ENCODE results near the gene NTRK2.

The NTRK2 gene

GRCh38 chr9:84744726-84745125 lies 75.2 kb downstream of the NTRK2 start:
- H3K4me3 ChIP-seq (ENCODE audit: low read depth in 1 of 2, low read length in 2 of 2) = no peak overlapping the region
- ATAC-seq (ENCODE audit: insufficient read depth, low read depth) (no peak), DNase-seq (no peak)
- H2AFZ ChIP-seq (ENCODE audit: low read depth, low read length) = no peak overlapping the region
- TF ChIP-seq EZH2 (IDR thresholded peaks at IDR 0.05; ENCODE audit: borderline replicate concordance, low read depth, low read length, severe bottlenecking) (no peak), CTCF (IDR thresholded peaks at IDR 0.05; ENCODE audit: borderline replicate concordance, extremely low read depth, low read length, poor library complexity, severe bottlenecking) (no peak)
- H3K9me3 ChIP-seq (ENCODE audit: insufficient read depth, low read length, severe bottlenecking) = no peaks in the 10 kb centered on the region
- H3K79me2 ChIP-seq (ENCODE audit: insufficient read depth, low read length) = no peaks in the 10 kb centered on the region
- no peaks in the 10 kb centered on the region for H3K4me1 ChIP-seq (ENCODE audit: insufficient read depth, low read length)
- no peak overlapping the region for H3K27ac ChIP-seq (ENCODE audit: low read length)
- no peak overlapping the region for H3K9ac ChIP-seq (ENCODE audit: low read depth, low read length)
- H4K20me1 ChIP-seq (ENCODE audit: insufficient read depth, low read length) = no peaks in the 10 kb centered on the region
- no peaks in the 10 kb centered on the region for H3K27me3 ChIP-seq (ENCODE audit: insufficient read depth, low read length, poor library complexity)
- H3K4me2 ChIP-seq (ENCODE audit: insufficient read depth, low read length) = no peak overlapping the region
- H3K36me3 ChIP-seq (ENCODE audit: insufficient read depth, low read length) = no peaks in the 10 kb centered on the region

GRCh38 chr9:84748112-84748511 lies 78.6 kb downstream of the NTRK2 start:
- H3K9ac ChIP-seq (ENCODE audit: low read depth, low read length) = no peak overlapping the region
- H3K36me3 ChIP-seq (ENCODE audit: insufficient read depth, low read length) = no peaks in the 10 kb centered on the region
- H3K4me3 ChIP-seq (ENCODE audit: low read depth in 1 of 2, low read length in 2 of 2) = no peak overlapping the region
- no peak overlapping the region for H2AFZ ChIP-seq (ENCODE audit: low read depth, low read length)
- no peaks in the 10 kb centered on the region for H3K27me3 ChIP-seq (ENCODE audit: insufficient read depth, low read length, poor library complexity)
- no peaks in the 10 kb centered on the region for H3K4me1 ChIP-seq (ENCODE audit: insufficient read depth, low read length)
- no peaks in the 10 kb centered on the region for H3K79me2 ChIP-seq (ENCODE audit: insufficient read depth, low read length)
- no peak overlapping the region for H3K27ac ChIP-seq (ENCODE audit: low read length)
- no peak for DNase-seq
- no peaks in the 10 kb centered on the region for H4K20me1 ChIP-seq (ENCODE audit: insufficient read depth, low read length)
- no peak overlapping the region for H3K4me2 ChIP-seq (ENCODE audit: insufficient read depth, low read length)
- no peaks in the 10 kb centered on the region for H3K9me3 ChIP-seq (ENCODE audit: insufficient read depth, low read length, severe bottlenecking)
- TF ChIP-seq CTCF (IDR thresholded peaks at IDR 0.05; ENCODE audit: borderline replicate concordance, extremely low read depth, low read length, poor library complexity, severe bottlenecking) = no peak
- TF ChIP-seq EZH2 (IDR thresholded peaks at IDR 0.05; ENCODE audit: borderline replicate concordance, low read depth, low read length, severe bottlenecking) = no peak
- ATAC-seq (ENCODE audit: insufficient read depth, low read depth) = no peak

DNA sequence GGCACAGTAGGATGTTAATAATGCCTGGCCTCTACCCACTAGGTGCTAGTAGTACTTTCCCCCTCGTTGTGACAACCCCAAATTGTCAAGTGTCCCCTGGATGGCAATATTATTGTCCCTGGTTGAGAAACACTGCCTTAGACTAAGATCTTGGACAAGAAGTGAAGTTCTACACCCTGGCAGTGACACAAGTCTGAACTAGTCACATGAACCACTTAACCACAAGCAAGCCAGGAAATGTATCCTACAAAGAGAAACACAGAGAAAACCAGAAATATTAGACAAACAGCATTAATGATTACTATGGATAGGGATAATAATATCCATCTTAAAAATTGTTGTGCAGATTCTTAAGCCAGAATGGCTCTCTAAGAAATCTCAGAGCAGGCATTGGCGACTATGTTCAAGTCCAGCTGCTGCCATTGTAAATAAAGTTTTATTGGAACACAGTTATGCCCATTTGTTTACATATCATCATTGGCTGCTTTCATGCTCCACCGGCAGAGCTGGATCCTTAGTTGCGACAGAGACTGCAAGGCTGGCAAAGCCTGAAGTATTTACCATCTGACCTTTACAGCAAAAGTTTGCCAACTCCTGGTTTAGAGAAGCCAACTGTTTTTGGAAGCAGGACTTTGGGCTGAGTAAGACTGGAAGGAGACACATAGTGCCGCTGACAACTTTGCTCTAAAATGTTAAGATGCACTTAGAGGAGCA lies 80.8 kb downstream of the NTRK2 start:
- Histone ChIP-seq H3K9ac (ENCODE audit: low read depth, low read length) (no peak overlapping the region), H3K9me3 (ENCODE audit: insufficient read depth, low read length, severe bottlenecking) (no peaks in the 10 kb centered on the region), H3K79me2 (ENCODE audit: insufficient read depth, low read length) (no peaks in the 10 kb centered on the region), H2AFZ (ENCODE audit: low read depth, low read length) (no peak overlapping the region), H3K36me3 (ENCODE audit: insufficient read depth, low read length) (no peaks in the 10 kb centered on the region), H3K4me1 (ENCODE audit: insufficient read depth, low read length) (no peaks in the 10 kb centered on the region), H4K20me1 (ENCODE audit: insufficient read depth, low read length) (no peaks in the 10 kb centered on the region), H3K27ac (ENCODE audit: low read length) (no peak overlapping the region), H3K4me2 (ENCODE audit: insufficient read depth, low read length) (no peak overlapping the region), H3K4me3 (ENCODE audit: low read depth in 1 of 2, low read length in 2 of 2) (no peak overlapping the region), H3K27me3 (ENCODE audit: insufficient read depth, low read length, poor library complexity) (no peaks in the 10 kb centered on the region)
- DNase-seq (no peak), ATAC-seq (ENCODE audit: insufficient read depth, low read depth) (no peak)
- no peak for TF ChIP-seq CTCF (IDR thresholded peaks at IDR 0.05; ENCODE audit: borderline replicate concordance, extremely low read depth, low read length, poor library complexity, severe bottlenecking)
- no peak for TF ChIP-seq EZH2 (IDR thresholded peaks at IDR 0.05; ENCODE audit: borderline replicate concordance, low read depth, low read length, severe bottlenecking)
